ENCODE data around the gene SLC6A17.

GRCh38 chr1:110227774-110228173, 77.5 kb downstream of the SLC6A17 start:
- no peak for TF ChIP-seq CTCF (IDR thresholded peaks at IDR 0.05; ENCODE audit: low read length)
- no peak for TF ChIP-seq EZH2 (optimal IDR thresholded peaks at IDR 0.05; ENCODE audit: low read depth, low read length)

Data from MM.1S (cell line).